DND-41 (cell line): ENCODE results near the gene IDH2.
"Not testable (repeated sequence)": the region's sequence is repeated elsewhere in the genome, so short reads cannot be mapped to it uniquely, and the experiment has no call there.

Source experiments
- ATAC-seq: fragments of 200-7000 bp; cut with Tn5 transposase; 3 replicates; pipeline ENCODE4 v1.9.1; 2021; ENCODE audit warnings: low read depth; ENCODE audit not compliant: insufficient read depth
- DNase-seq: peaks from one replicate; pipeline ENCODE4 v3.0.0-alpha.2; 2020
- H2AFZ ChIP-seq: 2 replicates; pipeline ENCODE4 v1.6.0; 2012; ENCODE audit warnings: low read depth, low read length
- H3K27ac ChIP-seq: 2 replicates; pipeline ENCODE4 v1.5.1; 2012; ENCODE audit warnings: low read length, inconsistent platforms
- H3K27me3 ChIP-seq: fragments of 200-600 bp; sonication (generic); 2 replicates; pipeline ENCODE4 v1.6.0; 2012; ENCODE audit warnings: low read length, mild to moderate bottlenecking, inconsistent platforms; ENCODE audit not compliant: insufficient read depth, poor library complexity
- H3K36me3 ChIP-seq: 2 replicates; pipeline ENCODE4 v1.5.1; 2012; ENCODE audit warnings: low read length, inconsistent platforms; ENCODE audit not compliant: insufficient read depth
- H3K4me1 ChIP-seq: 2 replicates; pipeline ENCODE4 v1.5.1; 2012; ENCODE audit warnings: mild to moderate bottlenecking, low read length; ENCODE audit not compliant: insufficient read depth
- H3K4me2 ChIP-seq: 2 replicates; pipeline ENCODE4 v1.6.0; 2012; ENCODE audit warnings: mild to moderate bottlenecking, moderate library complexity, low read length, inconsistent platforms; ENCODE audit not compliant: insufficient read depth
- H3K4me3 ChIP-seq, 2 experiments: fragments of 200-600 bp in 1 of 2; shearing (Covaris generic) in 1 of 2; 2 replicates each; pipeline ENCODE4 v1.5.1; 2012 to 2016; ENCODE audit warnings: inconsistent platforms in 2 of 2, low read length in 2 of 2, mild to moderate bottlenecking in 2 of 2, low read depth in 1 of 2, moderate library complexity in 1 of 2
- H3K79me2 ChIP-seq: 2 replicates; pipeline ENCODE4 v1.6.0; 2012; ENCODE audit warnings: low read length, inconsistent platforms; ENCODE audit not compliant: insufficient read depth
- H3K9ac ChIP-seq: 2 replicates; pipeline ENCODE4 v1.6.0; 2012; ENCODE audit warnings: low read depth, mild to moderate bottlenecking, inconsistent platforms, low read length, moderate library complexity
- H3K9me3 ChIP-seq: 2 replicates; pipeline ENCODE4 v1.5.1; 2012; ENCODE audit warnings: low read length, moderate library complexity, mild to moderate bottlenecking, inconsistent platforms; ENCODE audit not compliant: insufficient read depth, severe bottlenecking
- H4K20me1 ChIP-seq: 2 replicates; pipeline ENCODE4 v1.6.0; 2012; ENCODE audit warnings: low read length; ENCODE audit not compliant: insufficient read depth
- EZH2 ChIP-seq: IDR thresholded peaks from 3 replicates; pipeline ENCODE4 v1.6.1; 2012; ENCODE audit warnings: borderline replicate concordance, low read depth, mild to moderate bottlenecking, moderate library complexity, low read length, inconsistent platforms; ENCODE audit not compliant: severe bottlenecking
- TF ChIP-seq, protein P1 (sequence below): IDR thresholded peaks from 2 replicates; pipeline ENCODE4 v1.5.1; 2012; ENCODE audit warnings: borderline replicate concordance, low read length, moderate library complexity, mild to moderate bottlenecking; ENCODE audit not compliant: poor library complexity, severe bottlenecking; ENCODE audit errors: extremely low read depth

IDH2 gene

DNA sequence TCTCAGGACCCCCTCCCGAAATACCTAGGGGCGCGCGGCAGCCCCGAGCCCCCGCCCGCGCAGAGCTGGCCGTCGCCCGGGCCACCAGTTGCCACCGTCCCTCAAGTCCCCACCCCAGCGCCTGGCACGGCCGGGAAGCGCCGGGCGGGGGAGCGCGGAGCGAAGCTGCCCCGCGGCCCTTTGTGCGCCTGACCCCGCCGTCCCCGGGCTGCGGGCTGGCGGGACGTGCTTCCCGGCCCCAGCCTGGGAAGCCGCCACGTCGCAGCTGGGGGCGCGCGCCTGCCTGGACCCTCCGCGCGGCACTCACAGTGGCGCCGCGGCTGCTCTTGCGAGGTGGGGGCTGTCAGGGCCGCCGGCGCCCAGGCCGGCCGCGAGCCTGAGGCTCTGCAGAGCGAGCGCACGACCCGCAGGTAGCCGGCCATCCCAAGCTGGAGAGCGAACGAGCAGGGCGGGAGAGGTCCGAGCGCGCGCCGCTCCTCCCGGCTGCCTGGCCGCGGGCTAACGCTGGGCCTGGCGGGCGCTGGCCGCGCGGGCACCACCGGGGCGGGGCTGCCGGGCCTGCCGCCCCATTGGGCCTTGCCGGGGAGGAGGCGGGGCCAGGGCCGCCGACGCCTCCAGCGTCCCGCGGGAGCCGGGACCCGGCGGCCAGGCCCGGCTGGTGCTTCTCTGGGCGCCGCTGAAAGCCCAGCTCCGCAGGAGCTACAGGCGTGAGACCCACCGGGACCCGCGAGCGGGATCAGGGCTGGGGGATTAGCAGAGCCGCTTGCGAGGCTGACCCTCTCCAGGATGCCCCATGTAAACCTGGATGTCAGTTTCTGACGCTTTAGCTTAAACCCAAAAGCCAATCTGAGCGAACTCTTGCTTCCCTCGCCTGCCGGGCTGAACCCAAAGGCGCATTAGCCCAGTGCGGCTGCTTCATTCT is at the start of gene IDH2:
Gene IDH2 (minus strand): TSS at position 500 of the 922 bp plus-strand sequence. CDS start 78 bp downstream, at position 422.
- Histone ChIP-seq H3K79me2 (peaks cover 53% of the 10 kb centered on the region), H3K4me2 (peak within 1 kb of the TSS; percentile 97), H3K9me3 (no peaks in the 10 kb centered on the region), H3K4me3 (peak within 1 kb of the TSS; percentile 66 to 72), H3K27me3 (no peaks in the 10 kb centered on the region), H3K27ac (peak within 1 kb of the TSS; percentile 83), H3K36me3 (peaks cover 15% of the 10 kb centered on the region), H2AFZ (peak within 1 kb of the TSS; percentile 90), H3K4me1 (peaks cover 52% of the 10 kb centered on the region), H4K20me1 (peaks cover 22% of the 10 kb centered on the region), H3K9ac (peak within 1 kb of the TSS; percentile 98)
- DNase-seq (peak; percentile 71), ATAC-seq (peak; percentile 80)
- TF ChIP-seq EZH2 = no peak
- TF ChIP-seq, protein P1, sequence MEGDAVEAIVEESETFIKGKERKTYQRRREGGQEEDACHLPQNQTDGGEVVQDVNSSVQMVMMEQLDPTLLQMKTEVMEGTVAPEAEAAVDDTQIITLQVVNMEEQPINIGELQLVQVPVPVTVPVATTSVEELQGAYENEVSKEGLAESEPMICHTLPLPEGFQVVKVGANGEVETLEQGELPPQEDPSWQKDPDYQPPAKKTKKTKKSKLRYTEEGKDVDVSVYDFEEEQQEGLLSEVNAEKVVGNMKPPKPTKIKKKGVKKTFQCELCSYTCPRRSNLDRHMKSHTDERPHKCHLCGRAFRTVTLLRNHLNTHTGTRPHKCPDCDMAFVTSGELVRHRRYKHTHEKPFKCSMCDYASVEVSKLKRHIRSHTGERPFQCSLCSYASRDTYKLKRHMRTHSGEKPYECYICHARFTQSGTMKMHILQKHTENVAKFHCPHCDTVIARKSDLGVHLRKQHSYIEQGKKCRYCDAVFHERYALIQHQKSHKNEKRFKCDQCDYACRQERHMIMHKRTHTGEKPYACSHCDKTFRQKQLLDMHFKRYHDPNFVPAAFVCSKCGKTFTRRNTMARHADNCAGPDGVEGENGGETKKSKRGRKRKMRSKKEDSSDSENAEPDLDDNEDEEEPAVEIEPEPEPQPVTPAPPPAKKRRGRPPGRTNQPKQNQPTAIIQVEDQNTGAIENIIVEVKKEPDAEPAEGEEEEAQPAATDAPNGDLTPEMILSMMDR = no peak

DNA sequence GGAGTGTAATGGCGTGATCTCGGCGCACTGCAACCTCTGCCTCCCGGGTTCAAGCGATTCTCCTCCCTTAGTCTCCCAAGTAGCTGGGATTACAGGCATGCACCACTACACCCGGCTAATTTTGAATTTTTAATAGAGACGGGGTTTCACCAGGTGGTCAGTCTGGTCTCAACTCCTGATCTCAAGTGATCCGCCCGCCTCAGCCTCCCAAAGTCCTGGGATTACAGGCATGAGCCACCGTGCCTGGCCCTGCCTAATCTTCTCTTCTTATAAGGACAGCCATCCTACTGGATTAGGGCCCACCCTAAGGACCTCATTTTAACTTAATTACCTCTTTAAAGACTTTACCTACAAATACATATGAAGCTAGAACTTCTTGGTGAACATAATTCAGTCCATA is 48.3 kb upstream of the IDH2 start:
- not testable (repeated sequence) for H2AFZ ChIP-seq, H3K79me2 ChIP-seq, H3K4me2 ChIP-seq, H3K4me1 ChIP-seq, H3K36me3 ChIP-seq, H3K27ac ChIP-seq, H3K27me3 ChIP-seq, ATAC-seq, H4K20me1 ChIP-seq, H3K9ac ChIP-seq, H3K4me3 ChIP-seq, H3K9me3 ChIP-seq, DNase-seq

GRCh38 chr15:90149609-90150340 is 47.5 kb upstream of the IDH2 start:
- ATAC-seq = no peak
- Histone ChIP-seq H3K4me3 (no peak overlapping the region), H3K27ac (no peak overlapping the region), H3K4me1 (no peaks in the 10 kb centered on the region), H3K4me2 (no peak overlapping the region), H4K20me1 (no peaks in the 10 kb centered on the region), H3K36me3 (no peaks in the 10 kb centered on the region), H3K79me2 (no peaks in the 10 kb centered on the region), H3K9me3 (no peaks in the 10 kb centered on the region), H3K27me3 (no peaks in the 10 kb centered on the region), H2AFZ (no peak overlapping the region), H3K9ac (no peak overlapping the region)
- TF ChIP-seq, protein P1 = no peak
- no peak for TF ChIP-seq EZH2
- DNase-seq = no peak

GRCh38 chr15:90146198-90146761 is 44.0 kb upstream of the IDH2 start:
- not testable (repeated sequence) for H3K27me3 ChIP-seq, H3K9me3 ChIP-seq, H4K20me1 ChIP-seq, H3K4me2 ChIP-seq, H3K9ac ChIP-seq, H2AFZ ChIP-seq, H3K79me2 ChIP-seq, DNase-seq, H3K27ac ChIP-seq, H3K4me3 ChIP-seq, ATAC-seq, H3K36me3 ChIP-seq
- peaks cover 19% of the 10 kb centered on the region for H3K4me1 ChIP-seq
